ENCODE measurements around the gene C20orf141.

C20orf141 gene

GRCh38 chr20:2851086-2851485, 36.3 kb downstream of the C20orf141 start:
- no peak for DNase-seq

- DNase-seq, result no peak
Observed at GRCh38 chr20:2858591-2858990, 43.8 kb downstream of the C20orf141 start.

- DNase-seq, result no peak
Observed at GRCh38 chr20:2859330-2860121, 44.7 kb downstream of the C20orf141 start.

GRCh38 chr20:2864626-2865025, 49.8 kb downstream of the C20orf141 start:
- no peak for DNase-seq

- DNase-seq, result no peak
Observed at GRCh38 chr20:2865101-2865500, 50.3 kb downstream of the C20orf141 start.

Data from NK-92 treated with Interleukin-12 subunit alpha and Interleukin-12 subunit beta, amount 100 ng/mL, for 24 hours (cell line).